ENCODE data around the gene DGAT2.
"Not testable (repeated sequence)": the region's sequence is repeated elsewhere in the genome, so short reads cannot be mapped to it uniquely, and the experiment has no call there.

Gene DGAT2, protein sequence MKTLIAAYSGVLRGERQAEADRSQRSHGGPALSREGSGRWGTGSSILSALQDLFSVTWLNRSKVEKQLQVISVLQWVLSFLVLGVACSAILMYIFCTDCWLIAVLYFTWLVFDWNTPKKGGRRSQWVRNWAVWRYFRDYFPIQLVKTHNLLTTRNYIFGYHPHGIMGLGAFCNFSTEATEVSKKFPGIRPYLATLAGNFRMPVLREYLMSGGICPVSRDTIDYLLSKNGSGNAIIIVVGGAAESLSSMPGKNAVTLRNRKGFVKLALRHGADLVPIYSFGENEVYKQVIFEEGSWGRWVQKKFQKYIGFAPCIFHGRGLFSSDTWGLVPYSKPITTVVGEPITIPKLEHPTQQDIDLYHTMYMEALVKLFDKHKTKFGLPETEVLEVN

DNA sequence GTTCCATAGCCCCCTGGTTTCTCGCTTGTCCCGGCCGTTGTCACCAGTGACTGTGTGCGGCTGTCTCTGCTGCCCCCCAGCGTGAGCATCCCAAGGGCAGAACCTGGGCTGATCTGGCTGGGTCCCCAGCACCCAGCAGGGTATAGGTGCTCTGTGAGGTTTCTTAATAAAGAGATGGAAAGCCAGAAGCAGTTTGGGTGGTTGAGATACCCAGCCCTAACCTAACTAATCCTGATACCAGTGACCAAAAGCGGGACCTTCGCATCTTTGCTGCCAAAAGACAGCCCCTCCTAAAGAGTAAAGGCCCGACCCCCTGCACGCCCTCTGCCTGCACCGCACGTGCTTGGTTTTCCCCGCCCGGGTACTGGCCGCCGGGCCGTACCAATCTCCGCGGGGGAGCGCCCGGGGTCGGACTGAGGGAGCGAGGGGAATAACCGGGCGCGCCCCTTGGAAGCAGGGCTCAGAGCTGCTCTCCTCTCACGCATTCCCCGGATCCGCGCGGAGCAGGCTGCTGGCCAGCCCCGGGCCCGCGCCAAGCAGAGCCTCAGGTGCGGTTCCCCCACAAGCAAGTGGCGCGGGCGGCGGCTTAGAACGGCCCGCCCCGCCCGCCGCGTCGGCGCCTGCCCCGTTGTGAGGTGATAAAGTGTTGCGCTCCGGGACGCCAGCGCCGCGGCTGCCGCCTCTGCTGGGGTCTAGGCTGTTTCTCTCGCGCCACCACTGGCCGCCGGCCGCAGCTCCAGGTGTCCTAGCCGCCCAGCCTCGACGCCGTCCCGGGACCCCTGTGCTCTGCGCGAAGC lies at the start of gene DGAT2:
Gene DGAT2 (plus strand): TSS at position 667 of the 797 bp plus-strand sequence. CDS start 214 bp downstream, outside the sequence.
- DNase-seq (ENCODE audit: low spot score) = peak; percentile 86

DNA sequence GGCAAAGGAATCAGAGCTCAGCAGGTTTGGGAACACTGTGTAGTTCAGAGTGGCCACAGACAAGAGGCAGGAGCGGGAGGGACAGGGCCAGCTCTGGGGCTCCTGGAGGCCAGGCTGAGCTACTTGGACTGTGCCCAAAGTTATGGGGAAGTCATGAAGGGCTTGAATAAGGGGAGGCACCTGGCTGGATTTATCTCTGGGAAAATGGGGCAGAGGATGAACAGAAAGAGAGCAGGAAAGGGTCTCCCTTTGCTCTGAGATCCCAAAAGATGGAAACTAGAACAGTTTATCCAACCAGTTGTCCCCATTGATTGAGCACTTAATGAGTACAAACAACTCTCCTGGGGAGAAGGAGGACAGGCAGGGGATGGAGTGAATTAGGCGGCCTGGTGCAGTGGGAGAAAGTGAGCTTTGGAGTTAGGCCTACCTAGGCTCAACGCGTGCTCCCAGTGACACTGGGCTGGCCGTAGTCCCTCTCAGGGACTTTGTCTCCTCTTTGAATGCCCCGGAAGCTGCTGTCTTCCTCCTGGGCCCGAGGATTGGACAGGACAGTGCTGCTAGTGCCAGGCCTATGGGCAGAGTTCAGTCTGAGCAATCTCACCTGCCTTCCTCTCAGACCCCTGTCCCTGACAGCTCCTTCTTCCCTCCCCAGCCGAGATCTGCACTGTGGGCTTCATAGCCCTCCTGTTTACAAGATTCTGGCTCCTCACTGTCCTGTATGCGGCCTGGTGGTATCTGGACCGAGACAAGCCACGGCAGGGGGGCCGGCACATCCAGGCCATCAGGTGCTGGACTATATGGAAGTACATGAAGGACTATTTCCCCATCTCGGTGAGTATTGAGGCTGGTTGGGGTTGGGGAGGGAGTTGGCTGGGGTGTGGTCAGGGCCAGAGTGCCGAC lies 49.0 kb upstream of the DGAT2 start:
- DNase-seq (ENCODE audit: low spot score) = no peak

DNA sequence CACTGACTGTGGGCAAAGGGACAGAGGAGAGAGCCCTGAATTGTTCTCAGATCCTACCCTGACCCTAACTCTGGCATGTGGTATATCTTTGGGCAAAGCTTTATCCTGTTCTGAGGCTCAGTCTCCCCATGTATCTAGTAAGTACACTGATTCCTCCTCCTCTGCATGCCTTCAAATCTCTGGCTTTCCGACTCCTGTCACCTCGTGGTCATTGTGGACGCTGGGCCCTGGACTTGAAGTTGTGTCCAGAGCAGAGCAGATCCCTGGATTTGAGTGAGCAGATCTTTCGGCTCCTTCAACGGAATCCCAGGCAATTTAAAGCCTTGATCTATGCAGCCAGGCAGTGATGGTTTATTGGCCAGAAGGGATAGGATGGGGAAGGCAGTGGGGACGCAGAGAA lies 47.9 kb upstream of the DGAT2 start:
- DNase-seq (ENCODE audit: low spot score) = no peak

DNA sequence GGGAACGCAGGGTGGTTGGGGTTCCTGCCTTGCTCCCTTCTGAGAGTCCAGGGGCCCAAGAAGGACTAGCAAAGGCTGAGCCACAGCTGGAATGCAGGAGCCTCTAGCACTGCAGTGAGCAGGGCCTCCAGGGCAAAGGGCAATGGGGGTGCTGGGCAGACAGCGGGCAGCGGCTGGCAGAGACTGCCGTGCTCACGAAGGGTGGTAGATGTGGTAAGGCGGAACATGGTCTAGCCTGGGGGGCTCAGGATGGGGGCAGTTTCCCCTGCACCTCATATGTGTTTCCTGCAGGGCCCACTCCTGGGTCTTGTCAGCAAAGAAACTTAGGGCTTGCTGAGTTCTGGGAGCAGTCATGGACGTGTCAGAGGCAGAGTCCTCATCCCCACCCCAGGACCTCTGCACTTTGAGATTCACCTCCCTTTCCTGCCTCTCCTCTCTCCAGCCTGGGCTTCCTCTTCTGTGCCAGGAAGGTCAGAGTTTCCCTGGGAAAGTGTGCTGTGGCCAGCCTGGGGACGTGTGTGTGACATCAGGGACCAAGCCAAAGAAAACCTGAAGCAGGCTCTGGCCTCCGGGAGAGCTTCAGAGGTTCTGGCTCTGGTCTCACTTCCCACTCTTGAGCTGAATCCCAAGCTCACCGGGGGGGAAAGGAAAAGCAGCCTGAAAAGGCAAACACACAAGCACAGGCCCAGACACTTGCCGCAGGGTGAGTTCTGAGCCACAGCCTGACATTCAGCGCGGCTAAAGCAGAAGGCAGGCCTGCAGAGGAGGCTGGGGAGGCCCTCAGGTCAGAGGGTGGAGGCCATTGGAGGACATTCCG lies 46.5 kb upstream of the DGAT2 start:
- no peak for DNase-seq (ENCODE audit: low spot score)

DNA sequence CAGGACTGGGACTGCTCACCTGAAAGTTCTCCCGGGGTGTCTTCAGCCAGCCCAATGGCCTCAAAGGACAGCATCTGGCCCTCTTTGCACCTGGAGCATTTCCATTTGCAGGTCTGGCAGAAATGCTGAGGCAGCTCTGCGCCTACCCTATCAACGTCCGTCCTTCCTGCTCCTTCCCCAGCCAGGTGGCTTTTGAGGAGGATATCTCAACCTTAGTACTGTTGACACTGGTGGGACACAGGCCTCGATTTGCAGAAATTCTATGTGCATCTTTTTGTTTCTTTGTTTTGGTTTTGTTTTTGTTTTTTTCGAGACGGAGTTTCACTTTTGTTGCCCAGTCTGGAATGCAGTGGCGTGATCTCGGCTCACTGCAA lies 45.9 kb upstream of the DGAT2 start:
- DNase-seq (ENCODE audit: low spot score) = no peak

DNA sequence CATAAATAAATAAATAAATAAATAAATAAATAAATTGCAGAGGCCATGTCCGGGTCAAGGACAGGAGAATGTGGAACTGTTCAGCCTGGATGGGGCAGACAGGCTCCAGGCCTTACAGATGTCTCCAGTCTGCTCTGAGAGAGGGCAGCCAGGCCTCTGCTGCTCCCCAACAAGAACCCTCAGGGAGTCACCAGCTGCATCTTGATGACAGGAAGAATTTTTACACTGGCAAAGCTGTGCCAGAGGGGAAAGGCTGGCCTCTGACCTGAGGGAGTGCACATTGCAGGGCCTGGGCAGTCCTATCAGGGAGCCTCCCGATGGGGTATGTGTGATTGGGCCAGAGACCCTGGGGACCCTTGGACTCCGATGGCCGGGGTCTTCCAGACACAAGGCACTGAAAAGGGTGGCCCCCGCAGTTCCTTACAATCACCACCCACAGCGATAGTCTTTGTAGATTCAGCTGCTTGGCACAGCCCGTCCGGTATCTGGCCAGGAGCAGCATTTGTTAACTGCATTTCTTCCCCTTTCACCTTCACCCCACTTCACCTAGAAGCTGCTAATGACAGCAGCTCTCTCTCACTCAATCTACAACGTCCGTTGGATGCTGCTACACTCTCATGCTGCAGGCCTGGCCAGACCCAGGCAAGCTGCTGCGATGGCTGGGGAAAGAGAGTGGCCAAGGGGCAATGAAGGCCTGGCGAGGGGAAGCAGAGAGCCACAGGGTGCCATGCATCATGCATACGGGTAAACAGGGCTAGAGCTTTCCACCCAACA lies 42.8 kb upstream of the DGAT2 start:
- no peak for DNase-seq (ENCODE audit: low spot score)

DNA sequence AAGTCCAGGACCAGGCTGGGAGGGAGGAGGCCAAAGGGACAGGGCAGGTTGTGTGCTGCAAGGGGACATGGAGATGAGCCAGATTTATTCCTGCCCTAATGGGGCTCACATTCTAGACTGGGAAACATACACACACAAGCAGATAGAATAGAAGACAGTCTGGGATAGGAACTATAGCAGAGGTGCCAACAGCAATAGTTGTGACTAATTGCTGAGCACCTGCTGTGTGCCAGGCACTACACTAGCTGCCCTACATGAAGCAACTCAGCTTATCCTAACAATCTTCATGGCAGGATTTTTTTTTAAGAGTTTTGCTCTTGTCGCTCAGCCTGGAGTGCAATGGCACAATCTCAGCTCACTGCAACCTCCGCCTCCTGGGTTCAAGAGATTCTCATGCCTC lies 39.6 kb upstream of the DGAT2 start:
- DNase-seq (ENCODE audit: low spot score) = no peak

DNA sequence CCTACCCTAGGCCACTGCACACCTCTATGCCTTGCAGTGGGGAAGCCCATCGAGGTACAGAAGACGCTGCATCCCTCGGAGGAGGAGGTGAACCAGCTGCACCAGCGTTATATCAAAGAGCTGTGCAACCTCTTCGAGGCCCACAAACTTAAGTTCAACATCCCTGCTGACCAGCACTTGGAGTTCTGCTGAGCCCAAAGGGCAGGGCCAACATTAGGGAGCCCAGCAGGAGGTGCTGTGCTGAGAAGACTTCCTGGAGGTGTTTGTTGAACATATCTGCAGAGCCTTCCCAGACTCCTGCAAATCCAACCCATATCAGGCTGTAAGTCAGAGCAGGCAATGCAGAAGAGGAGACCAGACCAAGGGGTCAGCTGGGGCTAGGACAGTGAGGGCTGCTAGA lies 37.5 kb upstream of the DGAT2 start:
- no peak for DNase-seq (ENCODE audit: low spot score)

DNA sequence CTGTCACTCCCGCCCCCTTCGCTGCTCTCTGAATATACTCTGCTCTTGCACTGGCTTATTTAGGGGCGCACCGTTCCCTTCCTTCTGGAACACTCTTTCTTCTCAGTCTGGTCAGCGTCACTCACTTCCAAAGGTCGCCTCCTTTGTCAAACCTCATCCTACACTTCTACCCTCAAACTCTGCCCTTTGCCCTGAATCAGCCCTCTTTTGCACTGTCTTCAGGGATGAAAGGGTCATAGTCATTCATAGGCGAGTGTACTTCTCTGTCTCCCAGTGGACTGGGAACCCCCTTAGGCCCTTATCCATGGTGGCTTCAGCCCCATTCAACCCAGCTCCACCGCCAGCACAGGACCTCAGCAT lies 35.5 kb upstream of the DGAT2 start:
- DNase-seq (ENCODE audit: low spot score) = no peak

DNA sequence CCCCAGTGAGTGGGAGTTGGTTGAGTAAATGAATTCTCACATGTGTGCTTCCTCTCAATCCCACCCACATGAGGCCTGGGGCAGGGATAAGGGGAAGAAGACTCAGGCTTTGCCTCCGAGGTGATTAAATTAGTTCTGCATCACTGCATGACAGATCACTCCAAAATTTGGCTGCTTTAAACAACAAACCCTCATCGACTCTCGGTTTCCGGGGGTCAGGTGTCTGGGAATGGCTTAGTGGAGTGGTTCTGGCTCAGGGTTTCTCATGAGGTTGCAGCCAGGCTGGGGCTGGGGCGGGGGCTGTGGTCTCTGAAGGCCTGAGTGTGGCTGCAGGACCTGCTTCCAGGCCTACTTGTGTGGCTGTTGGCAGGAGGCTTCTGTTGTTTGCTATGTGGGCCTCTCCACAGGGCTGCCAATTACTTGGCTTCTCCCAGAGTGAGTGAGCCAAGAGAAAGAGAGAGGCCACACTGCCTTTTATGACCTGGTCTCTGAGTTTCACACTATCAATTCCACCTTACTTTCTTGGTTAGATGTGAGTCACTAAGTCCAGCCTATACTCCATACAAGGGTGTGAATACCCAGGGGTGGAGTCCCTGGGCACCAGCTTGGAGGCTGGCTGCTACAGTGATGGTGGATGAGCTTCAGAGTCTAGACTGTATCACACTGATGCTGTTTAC lies 35.0 kb upstream of the DGAT2 start:
- DNase-seq (ENCODE audit: low spot score) = no peak

DNA sequence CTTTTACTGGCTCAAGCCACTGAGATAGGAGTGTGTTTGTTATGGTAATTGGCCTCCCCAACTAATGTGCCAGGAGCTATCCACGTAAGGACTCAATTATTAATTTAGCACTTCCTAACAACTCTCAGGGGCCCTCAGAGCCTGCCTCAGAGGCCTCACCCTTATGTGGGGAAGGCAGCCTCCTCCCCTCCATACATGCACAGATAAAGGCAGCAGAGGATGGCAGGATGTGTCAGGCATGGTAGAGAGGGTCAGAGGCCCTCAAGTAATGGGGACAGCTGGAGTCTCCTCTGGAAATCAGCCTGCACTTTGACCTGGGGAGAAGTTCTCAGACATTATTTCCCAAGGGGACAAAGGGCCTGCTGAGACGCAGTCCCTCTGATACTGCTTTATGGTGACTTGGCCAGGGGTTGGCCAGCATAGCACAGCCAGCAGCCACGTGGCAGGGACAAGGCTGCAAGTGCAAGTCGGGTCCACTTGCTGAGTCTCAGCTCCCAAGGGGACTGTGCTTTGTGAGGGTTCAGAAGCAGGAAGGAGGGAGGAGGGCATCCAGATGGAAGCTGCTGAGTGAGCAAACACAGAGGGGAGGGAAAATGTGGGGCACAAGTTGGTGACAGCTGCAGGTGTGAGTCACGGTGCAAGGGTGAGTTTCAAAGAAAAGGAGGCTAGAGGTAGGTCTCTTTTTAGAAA lies 33.9 kb upstream of the DGAT2 start:
- peak; percentile 54 for DNase-seq (ENCODE audit: low spot score)

DNA sequence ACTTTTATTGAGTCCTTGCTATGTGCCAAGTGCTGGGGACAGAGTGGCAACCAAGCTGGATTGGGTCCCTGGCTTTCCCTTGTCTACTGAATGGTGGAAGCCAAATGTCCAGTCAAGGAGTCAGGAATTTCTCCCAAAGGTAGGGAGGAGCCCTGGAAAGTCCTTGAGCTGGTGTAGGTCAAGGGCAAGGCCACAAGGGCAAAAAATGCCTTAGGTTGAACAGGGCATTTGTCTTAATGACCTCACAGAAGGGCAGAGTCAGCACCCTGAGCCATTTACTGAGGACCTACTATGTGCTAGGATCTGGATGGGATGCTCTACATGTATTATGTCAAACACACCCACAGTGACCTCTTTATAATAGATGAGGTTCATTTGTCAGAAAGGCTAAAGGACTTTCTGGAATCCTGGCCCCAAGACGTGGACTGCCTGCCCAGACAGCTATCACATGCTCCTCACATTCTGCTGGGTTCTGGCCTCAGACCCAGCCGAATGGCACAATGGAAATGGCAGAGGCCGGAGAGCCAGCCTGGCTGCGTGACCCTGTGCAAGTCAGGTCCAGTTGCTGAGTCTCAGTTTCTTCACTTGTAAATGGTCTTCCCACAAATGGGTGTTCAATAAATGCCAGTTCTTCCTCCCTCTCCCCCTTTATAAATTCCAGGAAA lies 33.3 kb upstream of the DGAT2 start:
- no peak for DNase-seq (ENCODE audit: low spot score)

DNA sequence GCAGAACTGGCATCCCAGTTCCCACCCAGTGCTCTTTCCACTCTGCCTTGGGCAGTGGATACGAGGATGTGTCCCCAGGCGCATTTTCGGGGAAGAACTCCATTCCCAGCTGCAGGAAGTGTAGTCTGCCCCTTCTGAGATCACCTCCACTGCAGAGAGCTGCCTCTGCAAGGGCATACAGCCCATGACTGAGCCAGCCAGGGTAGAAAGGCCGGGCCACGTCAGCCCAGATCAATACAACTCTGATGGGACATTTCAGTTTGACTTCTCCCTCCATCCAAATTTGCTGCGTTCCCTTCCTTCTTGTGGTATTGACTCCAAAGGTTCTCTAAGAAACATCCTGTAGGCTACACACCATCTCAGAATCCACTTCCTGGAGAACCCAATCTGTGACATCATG lies 31.3 kb upstream of the DGAT2 start:
- DNase-seq (ENCODE audit: low spot score) = no peak

DNA sequence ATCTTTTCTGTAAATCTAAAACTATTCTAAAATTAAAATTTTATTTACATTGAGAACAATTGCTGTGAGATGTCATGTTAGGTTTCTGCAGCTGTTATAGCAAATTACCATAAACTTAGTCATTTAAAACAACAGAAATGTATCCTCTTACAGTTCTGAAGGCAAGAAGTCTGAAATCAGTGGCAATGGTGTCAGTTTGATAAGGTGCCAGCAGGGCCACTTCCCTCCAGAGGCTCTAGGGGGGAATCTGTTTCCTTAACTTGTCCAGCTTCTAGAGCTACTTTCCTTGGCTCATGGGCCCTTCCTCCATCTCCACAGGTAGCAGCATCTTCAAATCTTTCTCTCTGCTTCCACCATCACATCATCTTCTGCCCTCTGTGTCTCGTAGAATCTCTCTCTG lies 27.9 kb upstream of the DGAT2 start:
- no peak for DNase-seq (ENCODE audit: low spot score)

DNA sequence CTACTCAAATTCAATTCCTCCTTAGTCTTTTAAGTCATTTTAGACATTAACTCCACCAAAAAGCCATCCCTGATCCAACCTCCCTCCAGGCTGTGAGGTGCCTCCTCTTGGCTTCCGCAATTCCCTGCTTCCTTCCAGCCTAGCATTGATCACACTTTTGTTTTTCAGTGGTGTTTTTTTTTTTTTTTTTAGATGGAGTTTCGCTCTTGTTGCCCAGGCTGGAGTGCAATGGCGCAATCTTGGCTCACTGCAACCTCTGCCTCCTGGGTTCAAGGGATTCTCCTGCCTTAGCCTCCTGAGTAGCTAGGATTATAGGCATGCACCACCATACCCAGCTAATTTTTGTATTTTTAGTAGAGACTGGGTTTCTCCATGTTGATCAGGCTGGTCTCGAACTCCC lies 25.4 kb upstream of the DGAT2 start:
- DNase-seq (ENCODE audit: low spot score) = not testable (repeated sequence)

DNA sequence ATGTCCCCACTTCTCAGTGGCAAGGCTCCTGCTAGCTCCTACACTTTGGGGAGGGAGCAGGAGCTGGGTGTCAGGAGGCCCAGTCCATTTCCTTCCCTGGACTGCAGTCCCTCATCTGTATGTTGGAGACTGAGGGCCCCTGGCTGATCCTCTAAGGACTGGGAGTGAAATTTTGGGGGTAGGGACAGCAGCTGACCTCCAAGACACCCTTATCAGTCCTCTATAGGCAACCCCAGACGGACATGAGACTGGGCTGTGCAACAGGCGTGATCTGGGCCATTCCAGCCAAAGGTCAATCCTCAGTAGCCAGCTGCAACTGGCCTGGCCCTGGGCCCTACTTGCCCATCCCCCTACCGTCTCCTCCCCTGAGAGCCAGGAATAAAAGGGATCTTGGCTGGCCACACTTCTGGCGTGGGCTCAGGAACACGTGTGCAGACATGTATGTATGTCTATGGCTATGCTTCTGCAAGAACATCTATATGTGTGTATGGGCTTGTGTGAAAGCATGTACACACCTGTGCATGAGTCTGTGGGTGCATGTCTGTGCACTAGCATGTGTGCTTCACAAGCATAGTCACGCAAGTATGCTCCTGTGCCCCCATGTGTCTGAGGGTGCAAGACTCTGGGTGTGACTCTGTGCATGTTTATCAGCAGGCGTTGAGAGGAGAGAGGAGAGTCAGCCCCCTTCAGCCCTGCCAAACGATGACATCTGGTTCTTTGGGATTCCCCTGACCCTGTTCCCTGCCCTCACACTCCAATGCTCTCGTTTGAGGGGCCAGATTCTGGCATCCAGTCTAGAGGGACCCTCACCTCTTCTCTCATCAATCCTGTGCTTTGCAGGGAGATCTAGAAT lies 24.6 kb upstream of the DGAT2 start:
- DNase-seq (ENCODE audit: low spot score) = no peak

DNA sequence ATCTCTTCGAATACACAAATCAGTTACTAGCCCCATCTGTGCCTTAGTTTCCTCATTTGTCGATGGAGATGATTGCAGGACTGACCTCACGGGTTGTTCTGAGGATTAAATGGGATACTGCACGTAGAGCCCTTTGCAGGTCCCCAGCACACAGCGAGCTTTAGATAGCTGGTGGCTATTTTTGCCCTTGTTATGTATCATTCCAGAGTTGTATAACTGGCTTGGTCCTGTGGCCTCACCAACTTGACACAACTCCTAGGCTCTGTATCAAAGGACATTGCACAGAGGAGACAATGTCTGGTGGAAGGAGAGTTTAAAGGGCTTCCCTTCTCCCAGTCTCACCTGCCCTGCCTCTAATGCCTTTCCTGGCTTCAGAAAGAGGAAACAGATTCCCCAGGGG lies 22.8 kb upstream of the DGAT2 start:
- no peak for DNase-seq (ENCODE audit: low spot score)

DNA sequence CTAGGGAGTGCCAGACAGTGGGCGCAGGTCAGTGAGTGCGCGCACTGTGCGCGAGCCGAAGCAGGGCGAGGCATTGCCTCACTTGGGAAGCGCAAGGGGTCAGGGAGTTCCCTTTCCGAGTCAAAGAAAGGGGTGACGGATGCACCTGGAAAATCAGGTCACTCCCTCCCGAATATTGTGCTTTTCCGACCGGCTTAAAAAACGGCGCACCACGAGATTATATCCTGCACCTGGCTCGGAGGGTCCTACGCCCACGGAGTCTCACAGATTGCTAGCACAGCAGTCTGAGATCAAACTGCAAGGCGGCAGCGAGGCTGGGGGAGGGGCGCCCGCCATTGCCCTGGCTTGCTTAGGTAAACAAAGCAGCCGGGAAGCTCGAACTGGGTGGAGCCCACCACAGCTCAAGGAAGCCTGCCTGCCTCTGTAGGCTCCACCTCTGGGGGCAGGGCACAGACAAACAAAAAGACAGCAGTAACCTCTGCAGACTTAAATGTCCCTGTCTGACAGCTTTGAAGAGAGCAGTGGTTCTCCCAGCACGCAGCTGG lies 19.8 kb upstream of the DGAT2 start:
- not testable (repeated sequence) for DNase-seq (ENCODE audit: low spot score)

Measured in LoVo (cell line).